HG02852 (cell line): ENCODE data around the gene MGMT.

Source experiments
- ATAC-seq: cut with Tn5 transposase; IDR thresholded peaks from one replicate; pipeline ENCODE4 v1.9.1; 2021; ENCODE audit warnings: mild to moderate bottlenecking, moderate library complexity; ENCODE audit not compliant: unreplicated experiment

MGMT gene

GRCh38 chr10:129538236-129538635 is 71.2 kb downstream of the MGMT start:
- ATAC-seq: no peak

- no peak for ATAC-seq
These were observed 74.2 kb downstream of the MGMT start for GRCh38 chr10:129541200-129541599.

DNA sequence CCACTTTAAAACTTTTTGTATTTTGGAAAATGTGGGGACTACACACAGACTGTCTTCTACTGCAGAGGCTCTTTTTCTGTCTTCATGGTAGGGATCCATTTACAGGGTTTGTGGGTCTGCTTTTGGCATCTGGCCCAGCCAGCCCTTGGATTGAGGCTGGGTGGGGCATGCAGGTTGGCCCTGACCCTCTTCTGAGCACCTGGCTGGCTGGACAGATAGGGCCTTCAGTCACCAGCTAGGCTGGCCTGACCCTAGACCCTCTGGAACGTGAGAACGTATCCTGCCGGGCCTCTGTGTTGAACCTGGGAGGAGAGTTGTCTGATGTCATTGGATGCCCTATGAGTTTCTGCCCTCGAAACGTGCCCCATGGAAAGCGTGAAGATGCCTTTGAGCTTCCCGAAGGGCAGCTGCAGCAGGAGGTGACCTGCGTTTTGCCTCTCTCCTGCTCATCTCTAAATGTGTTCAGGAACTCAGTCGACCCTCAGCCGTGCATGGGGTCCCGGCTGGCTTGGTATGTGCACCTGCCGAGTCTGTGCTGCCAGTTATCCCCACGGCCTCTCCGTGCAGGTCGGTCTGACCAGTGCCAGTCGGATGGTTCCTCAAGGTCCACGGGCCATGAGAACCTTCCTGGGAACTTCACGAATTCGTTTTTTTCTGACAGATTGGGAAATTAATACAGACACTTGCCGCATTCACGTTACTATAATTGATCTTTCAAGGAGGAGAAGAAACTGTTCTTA is 74.9 kb downstream of the MGMT start:
- no peak for ATAC-seq

GRCh38 chr10:129542589-129542988 is 75.5 kb downstream of the MGMT start:
- no peak for ATAC-seq

DNA sequence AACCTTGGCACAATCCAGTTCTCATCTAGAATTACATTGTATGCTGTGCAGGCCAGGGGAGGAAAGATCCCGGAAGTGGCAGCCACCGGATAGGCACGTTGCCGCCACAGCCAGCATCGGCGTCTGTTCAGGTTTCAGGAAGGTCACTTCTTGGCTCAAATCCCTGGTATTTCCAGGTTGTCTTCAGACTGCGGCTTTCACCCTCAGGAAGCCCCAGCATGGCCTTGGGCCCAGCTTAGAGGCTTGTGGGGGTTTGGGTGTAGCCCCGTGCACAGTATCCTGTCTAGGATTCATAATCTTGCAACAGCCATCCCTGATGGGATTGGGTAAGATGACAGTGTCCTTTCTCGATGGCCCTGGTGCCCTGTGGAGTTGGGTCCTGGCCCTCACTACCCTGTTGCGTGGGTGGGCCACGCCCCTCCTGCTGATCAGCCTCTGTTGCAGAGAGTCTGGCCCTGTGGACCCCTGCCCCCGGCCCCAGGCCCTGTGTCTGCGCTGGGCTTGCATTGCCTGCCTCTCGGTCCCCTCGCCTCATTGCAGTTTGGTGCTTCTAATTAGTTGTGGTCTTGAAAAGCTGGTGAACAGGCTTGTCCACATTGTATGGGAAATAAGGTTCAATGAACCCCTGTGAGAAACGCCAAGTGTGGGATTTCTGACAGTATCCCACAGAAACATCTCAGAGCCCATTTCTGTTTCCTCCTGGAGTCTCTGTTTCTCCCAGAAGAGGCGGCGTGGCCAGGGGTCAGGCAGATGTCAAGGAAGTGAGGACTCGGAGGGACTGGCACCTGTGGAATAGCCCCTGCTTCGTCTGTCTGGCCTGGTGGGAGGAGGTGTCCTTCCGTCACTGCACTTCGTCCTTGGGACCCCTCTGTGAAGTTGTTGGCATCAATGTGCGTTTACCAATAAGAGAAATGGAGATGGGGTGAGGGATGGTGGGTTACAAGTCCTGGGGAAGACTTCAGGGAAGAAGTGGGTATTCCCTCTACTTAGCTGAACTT is 77.5 kb downstream of the MGMT start:
- no peak for ATAC-seq

DNA sequence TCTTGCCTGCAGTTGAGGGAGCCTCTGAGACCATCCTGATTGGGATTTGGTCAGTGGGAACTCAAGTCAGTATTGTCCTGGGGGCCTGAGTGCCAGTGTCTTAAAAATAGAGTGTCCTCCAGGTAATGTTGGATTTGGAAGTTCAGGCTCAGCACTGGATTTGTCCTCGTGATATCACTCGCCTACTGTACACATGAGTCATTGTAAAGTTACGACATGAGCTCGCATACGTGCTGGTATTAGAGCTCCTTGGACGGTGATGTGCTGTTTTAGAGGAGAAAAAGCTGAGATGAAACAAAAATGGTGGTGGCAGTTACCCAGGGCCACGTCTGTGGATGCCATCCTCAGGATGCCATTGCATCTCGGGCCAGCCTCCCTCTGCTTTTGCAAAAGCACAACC is 78.2 kb downstream of the MGMT start:
- ATAC-seq: no peak

DNA sequence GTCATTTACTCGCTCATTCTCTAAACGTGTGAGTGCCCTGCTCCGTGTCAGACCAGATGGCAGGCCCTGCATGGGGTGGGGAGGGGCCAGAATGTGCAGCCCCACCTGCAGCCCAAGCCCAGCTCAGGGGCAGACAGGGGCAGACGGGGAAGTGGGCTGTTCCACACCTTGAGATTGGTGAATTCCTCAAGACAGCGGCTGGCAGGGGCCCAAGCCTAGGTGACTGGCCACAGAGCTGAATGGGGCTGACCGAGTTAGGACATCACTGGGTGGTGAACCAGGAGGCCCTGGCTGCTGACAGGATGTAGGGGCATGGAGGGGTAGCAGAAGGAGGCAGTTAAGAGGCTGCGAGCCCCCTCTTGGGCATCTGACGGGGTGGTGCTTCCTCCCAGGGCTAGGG is 79.1 kb downstream of the MGMT start:
- no peak for ATAC-seq

DNA sequence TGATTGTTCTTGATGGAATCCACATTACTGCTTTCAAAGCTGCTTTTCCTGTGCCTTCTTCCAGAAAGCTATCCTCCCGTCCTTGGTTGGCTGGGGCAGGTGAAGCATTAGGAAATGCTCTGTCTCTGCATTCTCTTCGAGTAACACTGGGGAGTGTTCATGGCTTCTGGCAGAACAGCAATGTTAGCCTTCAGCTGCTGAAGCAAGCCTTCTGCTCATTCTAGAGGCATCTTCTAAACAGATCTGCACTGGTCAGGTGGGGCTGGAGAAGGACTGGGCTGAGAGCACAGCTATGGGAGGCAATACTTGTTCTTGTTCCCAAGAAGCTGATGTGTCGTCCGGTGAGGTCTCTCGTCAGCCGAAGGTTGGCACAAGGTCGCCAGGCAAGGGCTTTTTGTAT is 80.6 kb downstream of the MGMT start:
- no peak for ATAC-seq

GRCh38 chr10:129548600-129548999 is 81.6 kb downstream of the MGMT start:
- ATAC-seq: no peak

DNA sequence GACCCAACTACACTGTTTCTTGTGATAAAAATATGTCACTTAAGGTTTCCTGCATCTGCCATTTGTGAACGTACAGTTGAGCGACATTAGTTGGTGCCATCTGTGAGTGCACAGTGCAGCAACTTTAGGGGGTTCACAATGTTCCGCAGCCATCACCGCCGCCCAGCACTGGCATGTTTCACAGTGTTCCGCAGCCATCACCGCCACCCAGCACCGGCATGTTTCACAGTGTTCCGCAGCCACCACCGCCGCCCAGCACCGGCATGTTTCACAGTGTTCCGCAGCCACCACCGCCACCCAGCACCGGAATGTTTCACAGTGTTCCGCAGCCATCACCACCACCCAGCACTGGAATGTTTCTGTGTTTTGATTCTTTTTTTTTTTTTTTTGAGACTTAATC is 83.0 kb downstream of the MGMT start:
- no peak for ATAC-seq

DNA sequence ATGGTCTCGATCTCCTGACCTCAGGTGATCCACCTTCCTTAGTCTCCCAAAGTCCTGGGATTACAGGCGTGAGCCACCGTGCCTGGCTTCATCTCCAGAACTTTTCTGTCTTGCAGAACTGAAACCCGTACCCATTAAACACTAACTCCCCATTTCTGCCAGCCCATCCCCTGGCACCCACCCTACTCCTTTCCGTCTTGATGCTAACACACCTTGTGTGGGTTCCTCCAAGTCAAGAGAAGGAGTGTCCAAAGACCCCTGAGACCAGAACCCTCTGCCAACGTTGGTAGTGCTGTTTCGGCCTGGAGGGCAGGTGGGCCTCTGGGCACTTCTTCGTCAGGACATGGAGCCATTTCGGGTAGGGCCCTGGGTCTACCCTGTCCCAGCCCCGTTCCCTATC is 83.6 kb downstream of the MGMT start:
- no peak for ATAC-seq

- peak; percentile 71 for ATAC-seq
These were observed 85.1 kb downstream of the MGMT start for GRCh38 chr10:129552119-129552518.

- ATAC-seq: no peak
These were observed 86.9 kb downstream of the MGMT start for GRCh38 chr10:129553928-129554327.

DNA sequence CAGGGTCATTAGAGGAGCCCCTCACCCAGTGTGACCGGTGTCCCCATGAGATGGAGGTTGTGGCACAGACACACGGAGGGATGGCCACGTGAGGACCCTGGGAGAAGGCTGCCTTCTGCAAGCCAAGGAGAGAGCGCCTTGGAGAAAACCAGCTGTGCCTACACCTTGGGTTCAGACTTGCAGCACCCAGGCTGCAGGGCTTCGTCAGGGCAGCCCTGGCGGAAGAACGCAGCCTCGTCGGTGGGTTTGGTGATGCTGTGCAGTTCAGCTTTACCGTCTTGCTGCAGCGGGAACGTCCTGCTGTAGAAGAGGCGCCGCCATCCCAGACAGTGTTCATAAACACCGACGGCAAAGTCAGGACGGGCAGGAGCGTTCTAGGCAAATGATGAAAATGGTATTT is 89.3 kb downstream of the MGMT start:
- ATAC-seq: no peak

- ATAC-seq: no peak
These were observed 93.3 kb downstream of the MGMT start for GRCh38 chr10:129560361-129560760.

- ATAC-seq: no peak
These were observed 95.4 kb downstream of the MGMT start for GRCh38 chr10:129562487-129562886.

DNA sequence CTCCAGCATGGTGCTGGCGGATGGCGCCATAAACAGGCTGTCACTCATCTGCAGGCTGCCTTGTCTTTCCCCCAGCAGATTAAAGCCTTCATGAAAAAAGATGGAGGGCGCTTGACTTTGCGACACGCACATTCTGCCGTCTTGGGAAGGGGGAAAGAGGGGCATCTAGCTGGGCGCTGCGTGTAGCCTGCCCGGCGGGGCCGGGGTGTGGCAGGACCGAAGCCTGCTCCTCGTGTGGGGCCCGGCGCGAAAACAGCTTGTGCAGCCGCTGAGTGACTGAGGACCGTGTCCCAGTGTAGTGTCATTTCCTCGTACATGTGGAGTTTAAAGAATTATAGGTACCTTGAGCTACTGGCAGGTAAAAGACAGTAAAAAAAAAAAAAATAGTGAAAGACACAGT is 97.9 kb downstream of the MGMT start:
- no peak for ATAC-seq

DNA sequence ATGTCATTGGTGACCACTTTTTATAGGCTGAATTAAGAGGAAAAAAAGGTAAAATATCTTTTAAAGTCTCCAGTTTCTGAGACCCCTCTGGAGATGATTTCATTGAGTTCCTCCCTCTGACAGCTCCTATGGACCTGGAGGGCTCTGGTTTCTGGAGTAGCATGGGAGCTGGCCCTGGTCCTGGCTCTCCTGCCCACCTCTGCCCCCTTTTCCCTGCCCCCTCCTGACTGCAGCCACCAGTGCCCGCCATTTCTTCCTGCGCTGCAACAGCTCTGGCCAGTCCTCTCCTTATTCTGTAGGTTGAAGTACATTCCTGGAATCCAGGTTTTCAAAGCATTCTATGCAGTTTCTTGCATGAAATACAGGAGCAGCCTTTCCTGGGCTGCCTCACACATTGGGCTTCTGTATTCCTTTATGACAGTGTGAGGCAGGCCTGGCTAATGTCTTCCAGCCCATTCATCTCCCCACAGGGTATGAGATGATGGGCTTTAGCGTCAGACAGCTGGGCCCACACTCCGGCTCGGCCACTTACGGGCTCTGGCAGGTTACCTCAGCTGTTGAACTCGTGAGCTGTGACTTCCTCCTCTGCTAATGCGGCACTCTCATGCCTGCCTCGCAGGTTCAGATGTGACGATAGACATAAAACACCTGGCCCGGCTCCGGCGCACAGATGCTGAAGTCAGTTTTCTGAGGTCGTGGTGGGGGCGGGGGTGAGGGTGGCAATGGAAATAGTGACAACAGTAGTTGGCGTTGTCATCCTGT is 101.7 kb downstream of the MGMT start:
- no peak for ATAC-seq

GRCh38 chr10:129570185-129570584 is 103.1 kb downstream of the MGMT start:
- no peak for ATAC-seq

DNA sequence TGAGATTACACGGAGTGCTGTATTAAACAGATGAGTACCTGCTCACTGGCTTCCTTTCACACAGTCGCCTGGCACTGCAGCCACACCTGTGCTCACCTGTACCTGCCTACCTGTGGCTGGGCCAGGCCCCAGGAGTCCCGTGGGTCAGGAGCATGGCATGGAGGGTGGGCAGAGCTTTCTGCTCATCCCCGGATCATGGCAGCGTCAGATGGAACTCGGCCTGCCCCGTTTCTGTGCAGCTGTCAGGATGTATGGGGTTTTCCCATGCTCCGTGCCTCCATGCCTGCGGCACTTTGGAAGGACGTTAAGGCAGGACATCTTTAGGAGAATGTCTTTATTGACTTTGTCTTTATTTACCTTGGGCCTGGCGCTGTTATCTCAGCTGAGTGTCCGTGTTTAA is 112.2 kb downstream of the MGMT start:
- no peak for ATAC-seq

GRCh38 chr10:129580010-129580409 is 113.0 kb downstream of the MGMT start:
- ATAC-seq: no peak
